Measurements from ENCODE around the gene FREM2.

GRCh38 chr13:38674208-38674607, 12.7 kb upstream of the FREM2 start:
- TF ChIP-seq ZNF510 (tag by site-specific recombination; IDR thresholded peaks at IDR 0.05; ENCODE audit: insufficient replicate concordance), result no peak
- TF ChIP-seq, protein P1, sequence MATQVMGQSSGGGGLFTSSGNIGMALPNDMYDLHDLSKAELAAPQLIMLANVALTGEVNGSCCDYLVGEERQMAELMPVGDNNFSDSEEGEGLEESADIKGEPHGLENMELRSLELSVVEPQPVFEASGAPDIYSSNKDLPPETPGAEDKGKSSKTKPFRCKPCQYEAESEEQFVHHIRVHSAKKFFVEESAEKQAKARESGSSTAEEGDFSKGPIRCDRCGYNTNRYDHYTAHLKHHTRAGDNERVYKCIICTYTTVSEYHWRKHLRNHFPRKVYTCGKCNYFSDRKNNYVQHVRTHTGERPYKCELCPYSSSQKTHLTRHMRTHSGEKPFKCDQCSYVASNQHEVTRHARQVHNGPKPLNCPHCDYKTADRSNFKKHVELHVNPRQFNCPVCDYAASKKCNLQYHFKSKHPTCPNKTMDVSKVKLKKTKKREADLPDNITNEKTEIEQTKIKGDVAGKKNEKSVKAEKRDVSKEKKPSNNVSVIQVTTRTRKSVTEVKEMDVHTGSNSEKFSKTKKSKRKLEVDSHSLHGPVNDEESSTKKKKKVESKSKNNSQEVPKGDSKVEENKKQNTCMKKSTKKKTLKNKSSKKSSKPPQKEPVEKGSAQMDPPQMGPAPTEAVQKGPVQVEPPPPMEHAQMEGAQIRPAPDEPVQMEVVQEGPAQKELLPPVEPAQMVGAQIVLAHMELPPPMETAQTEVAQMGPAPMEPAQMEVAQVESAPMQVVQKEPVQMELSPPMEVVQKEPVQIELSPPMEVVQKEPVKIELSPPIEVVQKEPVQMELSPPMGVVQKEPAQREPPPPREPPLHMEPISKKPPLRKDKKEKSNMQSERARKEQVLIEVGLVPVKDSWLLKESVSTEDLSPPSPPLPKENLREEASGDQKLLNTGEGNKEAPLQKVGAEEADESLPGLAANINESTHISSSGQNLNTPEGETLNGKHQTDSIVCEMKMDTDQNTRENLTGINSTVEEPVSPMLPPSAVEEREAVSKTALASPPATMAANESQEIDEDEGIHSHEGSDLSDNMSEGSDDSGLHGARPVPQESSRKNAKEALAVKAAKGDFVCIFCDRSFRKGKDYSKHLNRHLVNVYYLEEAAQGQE (tag by site-specific recombination; IDR thresholded peaks at IDR 0.05), result no peak
- TF ChIP-seq CTCF (tag by site-specific recombination; IDR thresholded peaks at IDR 0.05), result no peak
- TF ChIP-seq YY1 (tag by site-specific recombination; IDR thresholded peaks at IDR 0.05), result no peak
- TF ChIP-seq KLF16 (tag by site-specific recombination; IDR thresholded peaks at IDR 0.05), result no peak
- TF ChIP-seq ZNF174 (tag by site-specific recombination; IDR thresholded peaks at IDR 0.05), result no peak
